Activated T-helper 1 cell treated with anti-CD3 and anti-CD28 coated beads, Interleukin-2, amount 50 U/mL, for 16 hours (primary cell): ENCODE data around the gene RPS19BP1.
A peak's percentile ranks its signal among the peaks of the same experiment; 100 is the strongest.

Experiments
- DNase-seq, 2 donors: peaks; one replicate each; pipeline ENCODE4 v3.0.0-alpha.2; 2020; ENCODE audit warnings: low read depth in 1 of 2, low spot score in 1 of 2

Gene RPS19BP1, protein sequence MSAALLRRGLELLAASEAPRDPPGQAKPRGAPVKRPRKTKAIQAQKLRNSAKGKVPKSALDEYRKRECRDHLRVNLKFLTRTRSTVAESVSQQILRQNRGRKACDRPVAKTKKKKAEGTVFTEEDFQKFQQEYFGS

DNA sequence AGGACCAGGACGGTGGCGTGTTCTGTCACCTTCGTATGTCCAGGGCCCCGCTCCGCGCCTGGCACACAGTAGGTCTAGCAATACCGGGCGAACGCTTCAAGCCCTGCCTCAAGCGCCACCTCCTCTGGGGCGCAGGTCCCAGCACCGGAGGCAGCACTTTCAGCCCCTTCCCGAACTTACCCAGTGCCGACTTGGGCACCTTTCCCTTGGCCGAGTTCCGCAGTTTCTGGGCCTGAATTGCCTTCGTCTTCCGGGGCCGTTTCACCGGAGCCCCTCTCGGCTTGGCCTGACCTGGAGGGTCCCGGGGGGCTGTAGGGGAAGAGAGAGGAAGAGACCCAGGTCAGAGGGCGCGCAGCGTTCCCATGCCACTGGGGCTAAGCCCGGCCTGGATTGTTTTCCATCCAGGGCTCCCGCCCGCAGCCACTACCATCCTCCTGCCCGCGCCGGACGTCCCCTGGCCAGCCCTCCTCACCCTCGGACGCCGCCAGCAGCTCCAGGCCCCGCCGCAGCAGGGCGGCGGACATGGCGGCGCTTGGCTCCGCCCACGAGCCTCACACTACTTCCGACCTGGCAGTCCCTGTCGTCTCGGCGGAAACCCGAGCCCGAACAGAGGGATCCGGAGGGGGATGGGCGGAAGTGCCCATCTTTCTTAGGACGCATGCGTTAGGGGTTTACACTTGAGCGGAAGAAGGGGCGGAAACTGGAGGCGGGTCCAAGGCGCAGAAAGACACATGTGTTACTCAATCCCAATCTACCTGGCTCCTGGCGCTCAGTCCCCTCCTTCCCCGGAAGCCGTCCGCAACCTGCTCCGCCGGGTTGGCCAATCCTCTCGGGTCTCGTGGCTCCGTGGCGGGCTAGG, at the start of gene RPS19BP1:
Gene RPS19BP1, minus strand, starts transcription at position 534 of the 859 bp plus-strand sequence. Its CDS starts 10 bp downstream, at position 524.
- peak; percentile 98 for DNase-seq

DNA sequence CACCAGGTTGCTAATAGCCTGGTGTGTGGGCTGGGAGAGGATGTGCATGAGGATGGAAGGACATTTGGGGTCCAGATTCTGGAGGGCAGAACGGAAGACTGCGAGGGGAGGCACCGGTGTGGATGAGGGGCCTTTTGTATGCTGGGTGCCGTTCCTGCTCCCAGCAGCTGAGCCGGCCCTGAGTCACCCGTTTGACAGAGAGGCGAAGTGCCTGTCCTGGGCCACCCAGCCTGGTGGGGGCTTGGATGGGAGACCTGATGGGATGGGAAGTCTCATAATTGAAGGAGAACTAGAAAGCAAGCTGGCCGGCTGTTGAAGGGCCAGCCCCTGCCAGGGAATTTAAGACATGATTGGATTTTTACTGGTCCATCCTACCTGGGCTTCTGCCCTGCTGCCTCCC, 48.8 kb upstream of the RPS19BP1 start:
- DNase-seq = no peak

DNA sequence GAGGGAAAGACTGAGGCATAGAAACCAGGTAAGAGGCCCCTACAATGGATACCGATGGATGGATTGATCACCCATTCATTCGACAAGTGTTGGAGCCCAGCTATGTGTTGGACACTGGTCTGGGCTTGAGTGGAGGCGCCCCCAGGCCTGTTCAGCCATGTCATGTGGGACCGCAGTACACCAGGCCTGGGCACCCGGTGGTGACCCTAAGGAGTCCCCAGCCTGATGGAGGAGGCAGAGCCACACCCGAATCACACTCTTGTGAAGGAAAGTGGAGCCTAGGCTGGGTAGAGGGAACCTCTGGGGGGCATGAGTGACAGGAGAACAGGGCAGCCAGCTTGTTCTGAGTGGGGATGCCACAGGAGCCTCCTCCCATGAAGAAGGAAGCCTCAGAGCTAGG, 48.2 kb upstream of the RPS19BP1 start:
- DNase-seq = no peak

- no peak for DNase-seq
Observed at GRCh38 chr22:39580006-39580441, 47.5 kb upstream of the RPS19BP1 start.

DNA sequence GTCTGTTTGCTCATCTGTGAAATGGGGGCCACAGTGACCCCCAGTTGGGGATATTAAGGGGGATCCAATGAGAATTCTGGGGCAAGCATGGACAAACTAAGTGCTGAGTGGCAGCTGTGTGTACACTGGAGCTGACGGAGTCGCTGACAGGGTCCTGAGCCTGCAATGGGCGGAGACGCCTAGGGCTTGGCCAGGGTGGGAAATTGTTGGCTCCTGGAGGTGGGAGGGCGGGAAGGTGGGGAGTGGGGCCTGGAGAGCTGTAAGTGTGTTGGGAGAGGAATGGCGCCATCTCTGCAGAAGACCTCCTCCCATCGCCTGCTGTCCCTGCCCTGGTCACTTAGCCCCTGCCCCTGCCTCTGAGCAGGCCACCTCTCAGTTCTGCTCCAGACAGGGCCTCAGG, 45.4 kb upstream of the RPS19BP1 start:
- DNase-seq = no peak

DNA sequence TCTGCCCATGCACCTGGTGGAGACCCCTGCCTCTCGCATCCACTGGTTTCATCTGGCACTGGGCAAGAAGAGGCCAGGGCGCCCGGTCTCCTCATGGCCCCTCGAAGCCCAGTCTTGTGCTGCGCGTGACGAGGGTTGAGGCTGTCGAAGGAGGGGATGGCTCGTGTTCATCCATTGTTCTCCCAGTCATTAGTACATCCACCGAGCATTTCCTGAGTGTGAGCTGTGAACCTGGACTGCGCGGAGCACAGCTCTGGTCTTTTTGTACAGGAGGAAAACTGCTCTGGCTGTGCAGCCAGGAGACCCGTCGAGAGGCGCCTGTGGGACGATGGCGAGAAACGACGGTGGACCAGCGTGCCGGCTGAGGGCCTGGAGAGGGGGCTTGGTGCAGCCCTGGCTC, 44.8 kb upstream of the RPS19BP1 start:
- no peak for DNase-seq

GRCh38 chr22:39576027-39576426, 43.5 kb upstream of the RPS19BP1 start:
- DNase-seq = no peak

GRCh38 chr22:39575552-39575825, 42.9 kb upstream of the RPS19BP1 start:
- no peak for DNase-seq

- DNase-seq = no peak
Observed at GRCh38 chr22:39574779-39575551, 42.4 kb upstream of the RPS19BP1 start.

- DNase-seq = no peak
Observed at GRCh38 chr22:39571538-39571937, 39.0 kb upstream of the RPS19BP1 start.

GRCh38 chr22:39570665-39571064, 38.1 kb upstream of the RPS19BP1 start, which contains the start of gene CACNA1I:
CACNA1I (plus strand) TSS chr22:39570753; CDS start chr22:39570753, 0 bp downstream.
- DNase-seq = no peak

- no peak for DNase-seq
Observed at GRCh38 chr22:39570226-39570625, 37.7 kb upstream of the RPS19BP1 start.

DNA sequence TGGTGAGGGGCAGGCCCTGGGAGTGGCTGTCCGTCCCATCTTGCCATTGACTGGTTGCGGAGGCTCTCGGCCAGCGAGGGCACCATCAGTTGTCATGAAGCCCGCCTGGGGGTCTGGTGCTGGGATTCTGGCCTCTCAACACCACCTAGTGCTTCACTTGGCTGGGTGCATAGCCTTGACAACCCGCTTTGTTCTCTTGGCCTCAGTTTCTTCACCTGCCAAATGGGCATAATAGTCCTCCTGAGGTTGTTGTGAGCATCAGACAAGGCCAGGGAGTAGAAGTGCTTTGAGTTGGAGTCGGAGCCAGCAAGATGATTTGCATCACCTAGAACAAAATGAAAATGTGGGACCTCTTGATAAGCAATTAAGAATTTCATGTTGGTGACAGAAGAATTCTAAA, 36.5 kb upstream of the RPS19BP1 start:
- DNase-seq = no peak

GRCh38 chr22:39568278-39568981, 35.9 kb upstream of the RPS19BP1 start:
- DNase-seq = no peak

DNA sequence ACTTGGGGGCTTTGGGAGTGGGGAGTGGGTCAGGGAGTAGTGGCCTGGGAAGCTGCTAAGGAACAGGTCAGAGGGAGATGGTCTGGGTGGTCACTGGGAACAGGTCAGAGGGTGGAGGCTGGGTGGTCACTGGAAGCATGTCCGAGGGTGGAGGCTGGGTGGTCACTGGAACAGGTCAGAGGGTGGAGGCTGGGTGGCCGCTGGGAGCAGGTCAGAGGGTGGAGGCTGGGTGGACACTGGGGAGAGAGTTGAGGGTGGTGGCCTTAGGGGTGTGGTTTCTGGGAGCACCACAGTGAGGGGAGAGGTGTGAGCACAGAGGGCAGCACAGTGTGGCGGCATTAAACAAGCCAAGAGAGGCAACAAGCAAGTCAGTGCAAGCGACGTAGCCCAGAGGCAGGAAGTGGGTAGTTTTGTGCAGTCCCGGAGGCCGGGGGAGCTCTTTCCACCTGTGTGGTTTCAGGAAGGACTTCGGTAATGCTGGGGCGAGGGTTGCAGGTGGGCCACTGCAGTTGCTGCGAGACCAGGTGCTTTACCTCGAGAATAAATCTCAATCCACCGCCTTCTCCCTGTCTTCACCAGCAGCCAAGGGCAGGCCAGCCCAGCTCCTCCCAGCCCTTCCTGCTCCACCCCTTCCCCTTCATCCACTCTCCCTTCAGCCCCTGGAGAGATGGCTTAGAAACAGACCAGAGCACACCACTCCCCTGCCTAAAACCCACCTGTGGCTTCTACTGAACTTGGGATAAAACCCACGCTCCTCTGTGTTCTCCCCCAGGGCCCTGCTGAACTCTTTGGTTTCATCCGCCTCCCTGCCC, 34.8 kb upstream of the RPS19BP1 start:
- DNase-seq = peak in 1 of 2 donors; percentile 15

DNA sequence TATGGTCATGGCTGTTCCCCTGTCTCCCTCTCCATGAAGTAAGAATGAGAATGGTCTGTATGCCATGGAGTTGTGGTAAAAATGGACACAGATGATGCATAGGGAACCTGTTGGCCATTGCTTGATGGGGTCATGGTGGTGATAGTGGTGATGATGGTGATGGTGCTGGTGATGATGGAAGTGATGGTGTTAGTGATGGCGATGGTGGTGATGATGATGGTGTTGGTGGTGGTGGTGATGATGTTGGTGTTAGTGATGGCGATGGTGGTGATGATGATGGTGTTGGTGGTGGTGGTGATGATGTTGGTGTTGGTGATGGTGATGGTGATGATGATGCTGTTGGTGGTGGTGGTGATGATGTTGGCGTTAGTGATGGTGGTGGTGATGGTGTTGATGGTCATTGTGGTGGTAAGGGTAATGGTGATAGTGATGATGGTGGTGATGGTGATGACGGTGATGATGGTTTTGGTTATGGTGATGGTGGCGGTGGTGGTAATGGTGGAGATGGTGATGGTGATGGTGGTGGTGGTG, 32.9 kb upstream of the RPS19BP1 start:
- DNase-seq = no peak

DNA sequence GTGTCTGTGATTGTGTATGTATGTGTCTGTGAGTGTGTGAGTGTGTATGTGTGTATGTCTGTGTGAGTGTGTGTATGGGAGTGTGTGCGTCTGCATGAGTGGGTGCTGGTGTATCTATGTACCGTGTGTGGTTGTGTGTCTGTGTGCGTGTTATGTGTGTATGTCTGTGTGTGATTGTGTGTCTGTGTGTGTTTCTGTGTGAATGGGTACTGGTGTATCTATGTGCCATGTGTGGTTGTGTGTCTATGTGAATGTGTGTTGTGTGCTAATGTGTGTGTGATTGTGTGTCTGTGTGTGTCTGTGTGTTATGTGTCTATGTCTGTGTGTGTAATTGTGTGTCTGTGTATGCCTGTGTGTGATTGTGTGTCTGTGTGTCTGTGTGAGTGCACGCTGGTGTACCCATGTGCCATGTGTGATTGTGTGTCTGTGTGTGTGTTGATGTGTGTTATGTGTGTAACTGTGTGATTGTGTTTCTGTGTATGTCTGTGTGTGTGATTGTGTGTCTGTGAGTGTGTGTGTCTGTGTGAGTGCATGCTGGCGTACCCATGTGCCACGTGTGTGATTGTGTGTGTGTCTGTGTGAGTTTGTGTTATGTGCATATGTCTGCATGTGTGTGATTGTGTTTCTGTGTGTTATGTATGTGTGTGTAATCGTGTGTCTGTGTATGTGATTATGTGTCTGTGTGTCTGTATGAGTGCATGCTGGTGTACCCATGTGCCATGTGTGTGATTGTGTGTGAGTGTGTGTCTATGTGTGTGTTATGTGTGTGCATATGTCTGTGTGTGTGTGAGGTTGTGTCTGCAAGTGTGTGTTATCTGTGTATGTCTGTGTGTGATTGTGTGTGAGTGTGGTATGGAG, 31.3 kb upstream of the RPS19BP1 start:
- no peak for DNase-seq

- no peak for DNase-seq
Observed at GRCh38 chr22:39562839-39563489, 30.4 kb upstream of the RPS19BP1 start.

GRCh38 chr22:39560127-39560526, 27.6 kb upstream of the RPS19BP1 start:
- DNase-seq = no peak
